Measurements from ENCODE around the gene PSME2.

DNA sequence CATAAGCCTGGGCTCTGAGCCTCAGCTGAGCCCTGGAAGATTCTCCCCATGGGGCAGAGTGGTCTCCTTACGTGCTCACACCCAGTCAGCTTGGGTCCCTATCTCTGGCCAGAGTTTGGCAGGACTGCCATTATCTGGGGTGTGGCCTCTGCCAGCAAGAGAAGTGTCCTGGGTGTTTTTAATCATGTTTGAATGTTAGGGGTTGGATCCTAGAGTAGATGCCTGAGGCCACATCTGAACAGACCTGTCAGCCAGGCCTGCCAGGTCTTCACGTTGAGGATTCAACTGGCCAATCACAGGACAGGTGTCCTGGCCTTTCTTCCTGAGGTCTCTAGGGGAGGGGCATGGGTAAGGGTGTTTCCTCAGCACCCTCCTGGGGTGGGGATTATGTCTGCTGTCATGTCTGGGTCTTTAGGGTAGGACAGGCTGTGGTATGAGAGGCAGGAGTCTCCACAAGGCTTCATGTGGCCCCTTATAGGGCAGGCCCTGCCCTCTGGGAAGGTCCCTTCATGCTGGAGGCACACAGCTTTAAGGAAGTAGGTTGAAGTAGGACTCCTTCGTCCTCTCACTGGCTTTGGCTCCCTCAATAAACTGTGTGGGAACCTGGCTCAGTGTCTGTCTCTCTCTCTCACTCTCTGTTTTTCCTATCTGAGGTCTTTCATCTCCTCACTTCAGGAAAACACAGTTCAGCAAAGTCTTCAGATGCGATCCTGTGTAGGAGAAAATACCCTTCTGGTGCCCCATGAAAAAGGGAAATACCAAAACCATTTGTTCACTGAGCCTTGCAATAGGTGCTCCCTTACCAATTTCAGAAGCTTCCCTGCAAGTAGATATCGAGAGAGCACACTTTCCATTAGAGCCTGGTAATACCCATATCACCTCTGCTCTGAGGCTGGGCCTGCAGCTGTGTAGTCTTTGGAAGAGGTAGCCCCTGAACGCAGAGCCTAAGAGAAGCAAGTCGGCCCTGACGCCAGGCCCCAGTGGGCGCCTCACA, 22.7 kb downstream of the PSME2 start:
- TF ChIP-seq CTCF (IDR thresholded peaks at IDR 0.05) (no peak), POLR2AphosphoS5 (IDR thresholded peaks at IDR 0.05) (no peak), POLR2A (IDR thresholded peaks at IDR 0.05) (no peak)

All from transverse colon (tissue), 4 donors.